ENCODE measurements around the gene CIRBP. TPM values are rescaled to one million over a fixed set of nuclear protein-coding genes. Genes with fewer than 3 reads are reported as not detected.
A peak's percentile ranks its signal among the peaks of the same experiment; 100 is the strongest.

The CIRBP gene
- total and polyA plus RNA-seq, 2 of the 13 experiments (the other 11 are each of a cell fraction or from before 2014, with no cell fraction given), result 133 to 140 TPM

DNA sequence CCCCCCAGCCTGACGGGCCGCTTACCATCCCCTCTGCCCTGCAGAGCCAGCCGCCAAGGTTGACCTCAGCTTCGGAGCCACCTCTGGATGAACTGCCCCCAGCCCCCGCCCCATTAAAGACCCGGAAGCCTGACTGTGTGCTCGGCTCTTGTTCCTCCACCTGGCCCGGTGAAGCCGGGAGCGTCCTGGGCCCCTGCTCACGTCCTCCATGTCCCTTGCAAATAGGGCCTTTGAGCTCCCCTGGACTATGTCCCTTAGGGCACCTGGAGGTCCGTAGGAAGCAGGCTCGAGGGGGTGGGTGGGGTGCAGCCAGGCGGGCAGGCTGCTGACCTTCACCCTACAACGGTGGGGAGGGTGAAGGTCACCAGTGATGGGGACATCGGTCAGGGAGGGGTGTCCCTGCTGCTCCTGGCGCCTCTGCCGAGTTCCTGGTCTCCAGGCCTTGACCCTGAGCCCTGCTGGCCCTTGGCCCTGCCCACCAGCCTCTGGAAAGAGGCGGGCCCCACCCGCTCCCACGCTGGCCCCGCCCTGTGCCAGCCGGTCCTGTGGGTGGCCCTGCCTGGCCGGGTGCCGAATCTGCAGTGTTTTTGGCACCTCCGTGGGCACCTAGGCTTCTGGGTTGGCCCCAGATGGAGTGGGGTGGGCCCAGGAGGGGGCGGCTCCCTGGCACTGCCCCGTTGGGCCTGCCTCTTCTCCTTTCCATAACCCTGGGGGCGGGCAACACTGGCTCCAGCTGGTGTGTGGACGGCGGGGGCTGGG lies 24.3 kb upstream of the CIRBP start (continued):
- no peak for TF ChIP-seq RBM39 (IDR thresholded peaks at IDR 0.05; ENCODE audit: low read depth, low read length, poor library complexity, severe bottlenecking)
- TF ChIP-seq, protein P1, sequence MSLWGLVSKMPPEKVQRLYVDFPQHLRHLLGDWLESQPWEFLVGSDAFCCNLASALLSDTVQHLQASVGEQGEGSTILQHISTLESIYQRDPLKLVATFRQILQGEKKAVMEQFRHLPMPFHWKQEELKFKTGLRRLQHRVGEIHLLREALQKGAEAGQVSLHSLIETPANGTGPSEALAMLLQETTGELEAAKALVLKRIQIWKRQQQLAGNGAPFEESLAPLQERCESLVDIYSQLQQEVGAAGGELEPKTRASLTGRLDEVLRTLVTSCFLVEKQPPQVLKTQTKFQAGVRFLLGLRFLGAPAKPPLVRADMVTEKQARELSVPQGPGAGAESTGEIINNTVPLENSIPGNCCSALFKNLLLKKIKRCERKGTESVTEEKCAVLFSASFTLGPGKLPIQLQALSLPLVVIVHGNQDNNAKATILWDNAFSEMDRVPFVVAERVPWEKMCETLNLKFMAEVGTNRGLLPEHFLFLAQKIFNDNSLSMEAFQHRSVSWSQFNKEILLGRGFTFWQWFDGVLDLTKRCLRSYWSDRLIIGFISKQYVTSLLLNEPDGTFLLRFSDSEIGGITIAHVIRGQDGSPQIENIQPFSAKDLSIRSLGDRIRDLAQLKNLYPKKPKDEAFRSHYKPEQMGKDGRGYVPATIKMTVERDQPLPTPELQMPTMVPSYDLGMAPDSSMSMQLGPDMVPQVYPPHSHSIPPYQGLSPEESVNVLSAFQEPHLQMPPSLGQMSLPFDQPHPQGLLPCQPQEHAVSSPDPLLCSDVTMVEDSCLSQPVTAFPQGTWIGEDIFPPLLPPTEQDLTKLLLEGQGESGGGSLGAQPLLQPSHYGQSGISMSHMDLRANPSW (CRISPR knock-in tag; IDR thresholded peaks at IDR 0.05; ENCODE audit: borderline replicate concordance), result peak; percentile 77; the same call in 1 of the 2 replicates
- TF ChIP-seq, protein P2, sequence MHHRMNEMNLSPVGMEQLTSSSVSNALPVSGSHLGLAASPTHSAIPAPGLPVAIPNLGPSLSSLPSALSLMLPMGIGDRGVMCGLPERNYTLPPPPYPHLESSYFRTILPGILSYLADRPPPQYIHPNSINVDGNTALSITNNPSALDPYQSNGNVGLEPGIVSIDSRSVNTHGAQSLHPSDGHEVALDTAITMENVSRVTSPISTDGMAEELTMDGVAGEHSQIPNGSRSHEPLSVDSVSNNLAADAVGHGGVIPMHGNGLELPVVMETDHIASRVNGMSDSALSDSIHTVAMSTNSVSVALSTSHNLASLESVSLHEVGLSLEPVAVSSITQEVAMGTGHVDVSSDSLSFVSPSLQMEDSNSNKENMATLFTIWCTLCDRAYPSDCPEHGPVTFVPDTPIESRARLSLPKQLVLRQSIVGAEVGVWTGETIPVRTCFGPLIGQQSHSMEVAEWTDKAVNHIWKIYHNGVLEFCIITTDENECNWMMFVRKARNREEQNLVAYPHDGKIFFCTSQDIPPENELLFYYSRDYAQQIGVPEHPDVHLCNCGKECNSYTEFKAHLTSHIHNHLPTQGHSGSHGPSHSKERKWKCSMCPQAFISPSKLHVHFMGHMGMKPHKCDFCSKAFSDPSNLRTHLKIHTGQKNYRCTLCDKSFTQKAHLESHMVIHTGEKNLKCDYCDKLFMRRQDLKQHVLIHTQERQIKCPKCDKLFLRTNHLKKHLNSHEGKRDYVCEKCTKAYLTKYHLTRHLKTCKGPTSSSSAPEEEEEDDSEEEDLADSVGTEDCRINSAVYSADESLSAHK (CRISPR knock-in tag; IDR thresholded peaks at IDR 0.05; ENCODE audit: borderline replicate concordance), result no peak
- TF ChIP-seq ZNF142 (CRISPR knock-in tag; IDR thresholded peaks at IDR 0.05), result peak; percentile 32; the same call in 1 of the 2 replicates
- TF ChIP-seq TBL1XR1 (IDR thresholded peaks at IDR 0.05; ENCODE audit: borderline replicate concordance, low read length, partially characterized antibody), result peak; percentile 60
- peak; percentile 93 for TF ChIP-seq HNRNPL (IDR thresholded peaks at IDR 0.05; ENCODE audit: low read depth, low read length)
- no peak for TF ChIP-seq ZSCAN30 (CRISPR knock-in tag; IDR thresholded peaks at IDR 0.05)
- TF ChIP-seq ZNF468 (CRISPR knock-in tag; IDR thresholded peaks at IDR 0.05), result no peak
- TF ChIP-seq E2F2 (CRISPR knock-in tag; IDR thresholded peaks at IDR 0.05; ENCODE audit: borderline replicate concordance), result peak; percentile 31; the same call in 1 of the 2 replicates
- TF ChIP-seq PHB2 (IDR thresholded peaks at IDR 0.05; ENCODE audit: partially characterized antibody), result no peak
- peak; percentile 31; the same call in 1 of the 2 replicates for TF ChIP-seq FOXC1 (CRISPR knock-in tag; IDR thresholded peaks at IDR 0.05; ENCODE audit: borderline replicate concordance)
- no peak; the same call in 1 of the 2 replicates for TF ChIP-seq TAF1 (CRISPR knock-in tag; IDR thresholded peaks at IDR 0.05)
- no peak for TF ChIP-seq LCORL (IDR thresholded peaks at IDR 0.05)
- peak; percentile 97 for TF ChIP-seq LCORL (CRISPR knock-in tag; IDR thresholded peaks at IDR 0.05)
- TF ChIP-seq ARNT (IDR thresholded peaks at IDR 0.05), result no peak
- no peak; the same call in none of the 2 replicates for TF ChIP-seq SP4 (CRISPR knock-in tag; IDR thresholded peaks at IDR 0.05)
- peak; percentile 81 for TF ChIP-seq SOX5 (CRISPR knock-in tag; IDR thresholded peaks at IDR 0.05; ENCODE audit: borderline replicate concordance)

All from HepG2 (cell line).